Left lung (tissue), 10 donors: ENCODE data around the gene SPECC1L. TPM values are rescaled to one million over a fixed set of nuclear protein-coding genes. Genes with fewer than 3 reads are reported as not detected.

Source experiments
- ATAC-seq: fragments of 200-7000 bp; cut with Tn5 transposase; one replicate; pipeline ENCODE4 v1.9.1; 2020; ENCODE audit warnings: moderate library complexity
- DNase-seq, 4 donors: peaks; one replicate each; pipeline ENCODE4 v3.0.0-alpha.2; 2013 to 2020
- H3K27ac ChIP-seq, 2 donors: fragments of 200-600 bp; sonication (generic) in 1 of 2; one replicate each; pipeline versions ENCODE4 v1.5.0 to v1.8.0; 2020 to 2021
- H3K27me3 ChIP-seq, 2 donors: fragments of 200-600 bp; sonication (generic) in 1 of 2; one replicate each; pipeline versions ENCODE4 v1.5.0 to v1.8.0; 2020 to 2021
- H3K36me3 ChIP-seq, 2 donors: fragments of 200-600 bp; sonication (generic) in 1 of 2; one replicate each; pipeline versions ENCODE4 v1.5.0 to v1.8.0; 2020 to 2021
- H3K4me1 ChIP-seq, 2 donors: fragments of 200-600 bp; one replicate each; pipeline ENCODE4 v1.8.0; 2021
- H3K4me3 ChIP-seq, 2 donors: fragments of 200-600 bp; sonication (generic) in 1 of 2; one replicate each; pipeline versions ENCODE4 v1.5.0 to v1.8.0; 2020 to 2021; ENCODE audit warnings: mild to moderate bottlenecking in 1 of 2
- H3K9me3 ChIP-seq, 2 donors: fragments of 200-600 bp; sonication (generic) in 1 of 2; one replicate each; pipeline versions ENCODE4 v1.5.0 to v1.8.0; 2020 to 2021
- CTCF ChIP-seq, 2 donors: fragments of 200-600 bp; sonication (generic) in 1 of 2; IDR thresholded peaks; one replicate each; pipeline versions ENCODE4 v1.5.0 to v1.8.0; 2021; ENCODE audit warnings: antibody characterized with exemption in 2 of 2
- intact Hi-C, 2 donors: fragments of 100-400 bp; cut with DNase I; formaldehyde crosslinking; loops; one replicate each; pipeline versions ENCODE4 v1.11.2 to v1.14.2; 2022
- polyA plus RNA-seq, 6 donors: library from polyadenylated mRNA; unstranded; fragments of 120-200 nt; gene quantifications; one replicate each; pipeline ENCODE4 v1.2.1, GENCODE V29; 2013; ENCODE audit not compliant: insufficient read length in 6 of 6
- total RNA-seq, 2 donors: library from RNA; stranded (reverse); fragmentation: NEBNext Ultra II Directional; extraction: Animal tissue kit (Norgen Biotek cat#: 25700); gene quantifications; one replicate each; pipeline ENCODE4 v1.2.1, GENCODE V29; 2021
- donor health status: DM: no; HTN: yes; CAD: no.
- donor health status: DM: no; HTN: no; CAD: no.

Gene SPECC1L
- total and polyA plus RNA-seq, 8 donors, result 70.9 to 94.4 (median 80.9) TPM

GRCh38 chr22:24414523-24414922, 143.9 kb downstream of the SPECC1L start:
- Histone ChIP-seq H3K27me3 (no peaks in the 10 kb centered on the region), H3K4me3 (no peak overlapping the region), H3K4me1 (peaks cover 0 to 20% of the 10 kb centered on the region in 2 donors), H3K9me3 (no peaks in the 10 kb centered on the region), H3K27ac (no peak overlapping the region), H3K36me3 (peaks cover 0 to 68% of the 10 kb centered on the region in 2 donors)
- no peak for TF ChIP-seq CTCF (IDR thresholded peaks at IDR 0.05)
- DNase-seq (no peak), ATAC-seq (no peak)
- intact Hi-C loops, result no loop called here

- no peaks in the 10 kb centered on the region for H3K9me3 ChIP-seq
- intact Hi-C loops, result no loop called here
- DNase-seq (no peak), ATAC-seq (no peak)
- peaks cover 0 to 68% of the 10 kb centered on the region in 2 donors for H3K36me3 ChIP-seq
- TF ChIP-seq CTCF (IDR thresholded peaks at IDR 0.05), result no peak
- H3K4me1 ChIP-seq, result peaks cover 2 to 23% of the 10 kb centered on the region in 2 donors
- no peaks in the 10 kb centered on the region for H3K27me3 ChIP-seq
- no peak overlapping the region for H3K27ac ChIP-seq
- no peak overlapping the region for H3K4me3 ChIP-seq
Observed at GRCh38 chr22:24414984-24415945, 144.6 kb downstream of the SPECC1L start.

GRCh38 chr22:24416095-24416494, 145.5 kb downstream of the SPECC1L start:
- H3K4me1 ChIP-seq, result peaks cover 9 to 31% of the 10 kb centered on the region in 2 donors
- no peak for ATAC-seq
- no peak overlapping the region for H3K27ac ChIP-seq
- no peak for DNase-seq
- no peaks in the 10 kb centered on the region for H3K9me3 ChIP-seq
- no peaks in the 10 kb centered on the region for H3K27me3 ChIP-seq
- intact Hi-C loops, result no loop called here
- TF ChIP-seq CTCF (IDR thresholded peaks at IDR 0.05), result no peak
- H3K36me3 ChIP-seq, result peaks cover 0 to 68% of the 10 kb centered on the region in 2 donors
- no peak overlapping the region for H3K4me3 ChIP-seq

DNA sequence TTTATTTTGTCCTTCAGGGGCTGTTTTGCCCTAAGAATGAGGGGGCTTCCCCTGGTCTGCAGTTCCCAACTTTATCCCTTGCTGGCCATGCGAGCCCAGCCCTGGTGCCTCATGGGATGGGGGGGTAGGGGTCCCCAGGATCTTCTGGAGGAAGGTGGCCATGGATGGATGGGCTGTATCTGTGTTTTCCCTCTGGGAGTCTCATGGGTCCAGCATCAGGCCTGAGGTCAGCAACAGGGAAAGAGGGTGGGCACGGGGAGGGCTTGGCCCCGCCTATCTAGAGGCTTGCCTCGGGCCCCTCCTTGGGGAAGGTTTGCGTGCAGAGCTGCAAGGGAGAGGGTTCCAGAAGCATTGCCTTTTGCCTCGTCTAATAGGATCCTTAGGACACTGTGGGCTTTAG, 146.0 kb downstream of the SPECC1L start:
- H3K27ac ChIP-seq, result no peak overlapping the region
- TF ChIP-seq CTCF (IDR thresholded peaks at IDR 0.05), result no peak
- H3K4me3 ChIP-seq, result no peak overlapping the region
- H3K4me1 ChIP-seq, result peaks cover 9 to 36% of the 10 kb centered on the region in 2 donors
- H3K36me3 ChIP-seq, result peaks cover 0 to 64% of the 10 kb centered on the region in 2 donors
- H3K27me3 ChIP-seq, result no peaks in the 10 kb centered on the region
- ATAC-seq (no peak), DNase-seq (no peak)
- intact Hi-C loops, result no loop called here
- no peaks in the 10 kb centered on the region for H3K9me3 ChIP-seq

GRCh38 chr22:24417200-24417599, 146.6 kb downstream of the SPECC1L start:
- no peak for TF ChIP-seq CTCF (IDR thresholded peaks at IDR 0.05)
- H3K36me3 ChIP-seq, result peaks cover 0 to 59% of the 10 kb centered on the region in 2 donors

More at GRCh38 chr22:24417200-24417599, 146.6 kb downstream of the SPECC1L start:
- ATAC-seq (no peak), DNase-seq (no peak)
- Histone ChIP-seq H3K4me3 (no peak overlapping the region), H3K9me3 (no peaks in the 10 kb centered on the region), H3K27me3 (no peaks in the 10 kb centered on the region), H3K4me1 (peaks cover 9 to 37% of the 10 kb centered on the region in 2 donors), H3K27ac (no peak overlapping the region)
- intact Hi-C loops, result no loop called here
